Non-pigmented ciliary epithelial cell (primary cell): Measurements from ENCODE around the gene PWP1.

Source experiments
- DNase-seq: peaks from one replicate; pipeline ENCODE4 v3.0.0-alpha.2; 2010; ENCODE audit warnings: low read depth

Gene PWP1

GRCh38 chr12:107685360-107686248 is at the start of gene PWP1:
Gene PWP1, plus strand, starts transcription at chr12:107685799. Its CDS starts 101 bp downstream, at chr12:107685900.
- peak; percentile 70 for DNase-seq

DNA sequence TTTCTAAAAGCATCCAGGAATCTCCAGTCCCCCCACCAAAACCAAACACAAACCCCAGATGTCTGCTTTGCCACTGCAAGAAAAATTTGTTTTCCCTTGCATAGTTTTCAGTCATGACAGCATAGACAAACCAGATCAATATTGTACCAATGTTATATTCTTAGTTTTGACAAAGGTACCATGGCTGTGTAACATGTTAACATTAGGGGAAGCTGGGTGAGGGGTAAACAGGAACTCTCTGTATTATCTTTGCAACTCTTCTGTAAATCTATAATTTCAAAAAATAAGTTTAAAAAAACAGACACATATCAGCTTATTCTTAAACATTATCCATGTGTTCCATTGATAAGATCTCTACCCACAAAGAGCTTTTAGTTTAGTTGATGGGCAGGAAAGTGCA is 44.4 kb upstream of the PWP1 start:
- no peak for DNase-seq

GRCh38 chr12:107642240-107642639 is 43.4 kb upstream of the PWP1 start:
- DNase-seq, result no peak

- DNase-seq, result no peak
Measured at GRCh38 chr12:107645630-107646333, 39.8 kb upstream of the PWP1 start.

DNA sequence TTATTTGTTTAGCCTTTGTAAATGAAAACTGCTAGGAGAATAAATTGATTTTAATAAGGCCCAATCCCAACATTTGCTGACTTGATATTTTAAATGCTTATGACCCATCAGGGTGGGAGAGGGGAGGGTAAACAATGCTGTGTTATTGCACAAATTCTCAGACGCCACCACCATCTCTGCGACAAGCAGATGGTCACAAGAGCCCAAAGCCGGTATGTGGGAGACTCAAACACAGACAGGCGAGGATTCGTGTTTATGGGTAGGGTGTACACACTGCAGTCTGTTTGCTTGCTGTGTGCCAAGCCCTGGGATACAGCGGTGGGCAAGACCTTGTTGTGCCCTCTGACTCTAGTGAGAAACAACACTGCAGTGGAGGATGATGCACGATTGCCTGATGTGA is 39.2 kb upstream of the PWP1 start:
- DNase-seq, result no peak

DNA sequence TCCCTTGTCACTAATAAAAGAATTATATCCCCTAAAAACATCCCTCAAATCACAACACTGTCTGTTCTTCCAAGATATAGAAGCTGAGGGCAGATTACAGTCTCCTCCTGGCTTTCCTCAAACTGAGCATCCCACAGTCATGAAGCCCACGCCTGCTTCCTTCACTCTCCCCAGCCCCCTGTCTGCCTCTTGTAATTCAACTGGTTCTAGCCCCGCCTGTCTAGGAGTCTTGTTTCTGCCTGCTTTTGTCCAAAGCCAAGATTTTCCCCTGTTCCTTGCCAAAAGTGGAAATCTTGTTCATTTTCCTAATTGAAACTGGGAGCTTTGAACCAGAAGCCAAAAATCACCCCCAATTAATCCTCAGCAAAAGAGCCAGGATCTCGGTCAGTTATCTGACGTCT is 35.9 kb upstream of the PWP1 start:
- DNase-seq, result no peak

DNA sequence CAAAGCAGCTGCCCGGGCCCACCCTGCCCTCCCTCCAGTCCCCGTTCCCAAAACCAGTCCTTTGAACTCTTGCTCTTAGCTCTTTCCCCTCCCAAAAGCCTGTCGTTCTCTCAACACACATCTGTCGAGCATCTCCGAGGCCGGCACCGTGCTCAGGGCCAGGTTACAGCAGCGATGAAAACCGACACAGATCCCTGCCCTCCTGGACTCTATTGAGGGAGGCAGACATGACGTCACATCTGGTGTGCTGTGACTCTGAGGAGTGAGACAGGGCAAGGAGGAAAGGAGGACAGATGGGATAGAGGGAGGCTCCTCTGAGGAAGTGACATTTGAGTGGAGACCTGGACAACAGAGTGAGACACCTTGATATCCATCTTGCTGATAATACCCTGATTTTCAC is 34.6 kb upstream of the PWP1 start:
- DNase-seq, result no peak

DNA sequence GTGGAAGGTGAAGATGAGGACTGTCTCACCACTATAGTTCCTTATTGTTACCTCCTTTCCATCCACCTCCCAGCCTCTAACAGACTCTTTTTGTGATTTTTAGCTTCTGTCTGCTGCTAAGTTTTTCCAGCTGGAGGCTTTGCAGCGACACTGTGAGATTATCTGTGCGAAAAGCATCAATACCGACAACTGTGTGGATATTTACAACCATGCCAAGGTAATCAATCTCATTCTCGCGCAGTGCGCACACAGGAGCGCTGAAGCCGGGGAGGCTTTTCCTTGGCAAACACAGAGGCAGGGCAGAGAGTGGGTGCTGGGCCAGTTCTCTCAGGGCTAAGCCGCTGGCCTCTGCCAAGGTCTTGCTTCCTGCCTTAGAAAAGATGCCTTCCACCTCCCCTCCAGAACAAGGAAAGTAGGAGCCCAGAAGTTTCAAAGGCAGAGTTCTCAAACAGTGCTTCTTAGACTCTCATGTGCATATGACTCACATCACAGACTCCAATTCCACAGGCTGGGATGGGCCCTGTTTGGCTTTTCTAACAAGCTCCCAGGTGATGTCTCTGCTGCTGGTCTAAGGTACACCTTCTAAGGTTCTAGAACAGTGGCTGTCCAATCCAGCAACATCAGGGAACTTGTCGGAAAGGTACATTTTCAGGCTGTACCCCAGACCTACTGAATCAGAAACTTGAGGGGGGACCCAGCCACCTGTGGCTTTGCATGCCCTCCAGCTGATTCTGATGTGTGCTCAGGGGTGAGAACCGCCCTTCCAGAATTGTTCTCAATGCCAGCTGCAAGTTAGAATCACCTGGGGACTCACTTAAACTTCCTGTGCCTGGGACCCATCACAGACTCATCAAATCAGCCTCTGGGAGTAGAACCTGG is 33.8 kb upstream of the PWP1 start:
- no peak for DNase-seq

GRCh38 chr12:107653519-107653918 is 32.1 kb upstream of the PWP1 start:
- no peak for DNase-seq

GRCh38 chr12:107654873-107655272 is 30.7 kb upstream of the PWP1 start:
- no peak for DNase-seq

- no peak for DNase-seq
Measured at GRCh38 chr12:107655281-107656065, 30.1 kb upstream of the PWP1 start.

- no peak for DNase-seq
Measured at GRCh38 chr12:107656302-107656701, 29.3 kb upstream of the PWP1 start.

GRCh38 chr12:107657133-107657532 is 28.5 kb upstream of the PWP1 start:
- no peak for DNase-seq

GRCh38 chr12:107657621-107658020 is 28.0 kb upstream of the PWP1 start:
- DNase-seq, result no peak

DNA sequence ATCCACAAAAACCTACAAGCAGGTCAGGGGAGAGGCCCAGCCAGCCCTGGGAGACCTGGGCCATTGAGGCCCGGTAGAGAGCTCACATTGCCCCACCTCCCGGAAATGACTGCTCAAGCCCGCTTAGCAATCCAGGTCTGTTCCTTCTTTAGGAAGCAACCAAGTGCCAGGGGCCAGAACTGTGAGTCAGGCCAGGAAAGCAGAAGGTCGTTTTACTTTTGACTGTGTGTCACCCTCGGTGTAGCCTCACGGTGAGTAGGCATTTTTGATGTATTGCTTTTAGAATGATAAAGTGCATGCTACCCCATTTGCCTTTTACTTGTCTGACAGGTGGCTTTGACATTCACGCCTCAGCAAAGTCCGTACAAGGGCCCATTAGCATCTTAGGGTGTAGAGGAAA is 25.4 kb upstream of the PWP1 start:
- DNase-seq, result no peak

DNA sequence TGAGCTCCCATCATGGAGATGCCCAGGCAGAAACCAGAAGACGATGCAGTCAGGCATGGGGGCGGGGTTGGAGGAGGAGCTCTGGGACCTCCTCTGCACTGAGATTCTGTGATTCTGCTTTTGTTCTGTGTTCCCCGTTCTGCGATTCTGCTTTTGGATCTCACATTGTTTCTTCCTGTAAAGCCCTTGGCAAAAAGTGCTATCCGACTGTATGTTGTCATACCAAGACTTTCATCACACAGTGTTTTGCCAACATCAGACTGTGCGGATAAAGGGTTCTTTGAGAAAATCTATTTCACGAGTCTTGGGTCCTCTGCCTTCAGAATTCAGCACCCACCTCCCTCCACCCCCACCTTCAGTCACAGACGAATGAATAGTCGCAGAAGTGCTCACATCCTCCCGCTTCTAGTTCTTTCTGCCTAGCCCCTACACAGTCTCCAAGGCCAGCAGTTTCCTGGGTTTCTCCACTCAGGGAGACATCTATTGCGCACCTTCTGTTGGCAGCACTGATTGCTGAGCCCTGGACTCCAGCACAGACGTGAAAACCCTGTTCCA is 24.7 kb upstream of the PWP1 start:
- no peak for DNase-seq

DNA sequence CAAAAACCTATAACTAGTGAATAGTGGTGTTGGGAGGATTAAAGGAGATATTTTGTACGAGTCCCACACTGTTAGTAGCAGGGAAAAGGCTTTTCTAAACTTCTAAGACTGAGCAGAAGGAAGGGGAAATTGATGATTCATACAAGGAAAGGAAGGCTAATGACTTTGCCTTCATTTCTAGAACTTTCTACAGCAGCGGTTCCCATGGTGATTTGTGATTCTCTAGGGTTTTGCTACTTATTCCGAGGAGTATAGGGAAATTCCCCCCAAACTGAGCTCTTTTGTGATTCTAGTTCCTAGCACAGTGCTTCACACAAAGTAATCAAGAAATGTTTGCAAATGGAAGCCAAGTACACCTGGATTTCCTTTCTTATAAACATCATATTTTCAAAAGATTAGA is 23.8 kb upstream of the PWP1 start:
- DNase-seq, result no peak

- DNase-seq, result no peak
Measured at GRCh38 chr12:107662484-107662883, 23.1 kb upstream of the PWP1 start.

GRCh38 chr12:107663277-107663676 is 22.3 kb upstream of the PWP1 start:
- DNase-seq, result no peak

DNA sequence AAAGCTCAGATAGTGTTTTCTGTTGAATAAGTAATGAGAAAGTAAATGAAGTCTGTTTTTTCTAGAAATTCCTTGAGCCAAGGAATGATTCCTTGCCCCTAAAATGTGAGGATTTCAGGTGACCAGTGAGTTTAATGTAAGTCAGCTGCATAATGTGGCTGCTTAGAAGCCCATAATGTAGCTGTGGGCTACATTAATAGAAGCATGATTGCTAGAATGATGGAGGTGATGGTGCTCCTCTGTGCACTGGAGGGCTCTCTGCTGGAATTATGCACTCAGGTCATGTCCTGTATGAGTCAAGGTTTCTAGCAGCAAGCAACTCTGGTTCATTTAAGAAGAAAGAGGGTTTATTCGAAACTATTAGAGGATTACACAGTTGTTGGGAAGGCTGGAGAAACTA is 19.6 kb upstream of the PWP1 start:
- DNase-seq, result no peak

DNA sequence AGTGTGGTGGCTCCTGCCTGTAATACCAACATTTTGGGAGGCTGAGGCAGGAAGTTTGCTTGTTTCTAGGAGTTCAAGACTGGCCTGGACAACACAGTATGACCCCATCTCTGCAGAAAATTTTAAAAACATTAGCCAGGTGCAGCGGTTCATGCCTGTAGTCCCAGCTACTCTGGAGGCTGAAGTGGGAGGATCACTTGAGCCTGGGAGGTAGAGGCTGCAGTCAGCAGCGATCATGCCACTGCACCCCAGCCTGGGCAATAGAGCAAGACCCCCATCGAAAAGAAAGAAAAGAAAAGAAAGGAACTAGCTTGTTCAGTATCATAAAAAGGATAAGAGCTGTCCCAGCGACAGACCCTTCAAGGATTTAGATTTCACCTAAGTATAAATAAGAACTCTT is 18.1 kb upstream of the PWP1 start:
- no peak for DNase-seq
